OCI-LY1 (cell line): ENCODE results near the gene CREM.

Source experiments
- H2AFZ ChIP-seq: fragments of 200-600 bp; sonication (generic), shearing (Covaris generic); 2 replicates; pipeline ENCODE4 v1.6.0; 2014; ENCODE audit warnings: antibody characterized with exemption, mild to moderate bottlenecking, low read length
- H3F3A ChIP-seq: fragments of 200-600 bp; sonication (generic), shearing (Covaris generic); 2 replicates; pipeline ENCODE4 v1.6.0; 2014; ENCODE audit warnings: mild to moderate bottlenecking, antibody characterized with exemption, low read length, moderate library complexity; ENCODE audit not compliant: insufficient read depth
- H3K27ac ChIP-seq: fragments of 200-600 bp; sonication (generic); 2 replicates; pipeline ENCODE4 v1.5.1; 2014; ENCODE audit warnings: low read length, mixed run types, mild to moderate bottlenecking, low read depth; ENCODE audit not compliant: poor library complexity, severe bottlenecking
- H3K27me3 ChIP-seq: fragments of 200-600 bp; sonication (generic); 2 replicates; pipeline ENCODE4 v1.6.0; 2014; ENCODE audit warnings: antibody characterized with exemption, mild to moderate bottlenecking, low read length, moderate library complexity; ENCODE audit not compliant: insufficient read depth
- H3K36me3 ChIP-seq: fragments of 200-600 bp; sonication (generic); 2 replicates; pipeline ENCODE4 v1.6.1; 2014; ENCODE audit warnings: mild to moderate bottlenecking, antibody characterized with exemption, low read length, moderate library complexity, mixed read lengths; ENCODE audit not compliant: insufficient read depth
- H3K4me1 ChIP-seq: fragments of 200-600 bp; sonication (generic); 2 replicates; pipeline ENCODE4 v1.5.1; 2014; ENCODE audit warnings: mild to moderate bottlenecking, low read length, moderate library complexity; ENCODE audit not compliant: insufficient read depth, severe bottlenecking
- H3K4me2 ChIP-seq: fragments of 200-600 bp; sonication (generic), shearing (Covaris generic); 2 replicates; pipeline ENCODE4 v1.6.1; 2014; ENCODE audit warnings: low read length
- H3K4me3 ChIP-seq: fragments of 200-600 bp; sonication (generic); 2 replicates; pipeline ENCODE4 v1.5.1; 2014; ENCODE audit warnings: low read length, low read depth, mild to moderate bottlenecking, mixed read lengths; ENCODE audit not compliant: poor library complexity, severe bottlenecking
- H3K79me2 ChIP-seq: fragments of 200-600 bp; shearing (Covaris generic); 2 replicates; pipeline ENCODE4 v1.6.1; 2016; ENCODE audit warnings: mixed run types, low read length, mixed read lengths; ENCODE audit not compliant: insufficient read depth
- H3K9ac ChIP-seq: fragments of 200-600 bp; sonication (generic), shearing (Covaris generic); 2 replicates; pipeline ENCODE4 v1.6.1; 2014; ENCODE audit warnings: mild to moderate bottlenecking, low read length, mixed read lengths
- H3K9me2 ChIP-seq: fragments of 200-600 bp; sonication (generic), shearing (Covaris generic); 2 replicates; pipeline ENCODE4 v1.6.1; 2014; ENCODE audit warnings: low read depth, mild to moderate bottlenecking, low read length, mixed read lengths
- H3K9me3 ChIP-seq: fragments of 200-600 bp; shearing (Covaris generic); 2 replicates; pipeline ENCODE4 v1.6.1; 2014; ENCODE audit warnings: low read length, mixed read lengths
- H4K20me1 ChIP-seq: fragments of 200-600 bp; sonication (generic), shearing (Covaris generic); 2 replicates; pipeline ENCODE4 v1.6.0; 2016; ENCODE audit warnings: mild to moderate bottlenecking, low read length; ENCODE audit not compliant: insufficient read depth
- CTCF ChIP-seq: fragments of 200-600 bp; sonication (generic), shearing (Covaris generic); IDR thresholded peaks from 2 replicates; pipeline ENCODE4 v1.5.1; 2017; ENCODE audit warnings: mild to moderate bottlenecking, antibody characterized with exemption, low read length, moderate library complexity, mixed read lengths
- EZH2 ChIP-seq: fragments of 200-600 bp; sonication (generic), shearing (Covaris generic); IDR thresholded peaks from 2 replicates; pipeline ENCODE4 v1.8.0; 2017; ENCODE audit warnings: borderline replicate concordance, mixed run types, mild to moderate bottlenecking, antibody characterized with exemption, low read length, moderate library complexity, mixed read lengths

CREM gene

DNA sequence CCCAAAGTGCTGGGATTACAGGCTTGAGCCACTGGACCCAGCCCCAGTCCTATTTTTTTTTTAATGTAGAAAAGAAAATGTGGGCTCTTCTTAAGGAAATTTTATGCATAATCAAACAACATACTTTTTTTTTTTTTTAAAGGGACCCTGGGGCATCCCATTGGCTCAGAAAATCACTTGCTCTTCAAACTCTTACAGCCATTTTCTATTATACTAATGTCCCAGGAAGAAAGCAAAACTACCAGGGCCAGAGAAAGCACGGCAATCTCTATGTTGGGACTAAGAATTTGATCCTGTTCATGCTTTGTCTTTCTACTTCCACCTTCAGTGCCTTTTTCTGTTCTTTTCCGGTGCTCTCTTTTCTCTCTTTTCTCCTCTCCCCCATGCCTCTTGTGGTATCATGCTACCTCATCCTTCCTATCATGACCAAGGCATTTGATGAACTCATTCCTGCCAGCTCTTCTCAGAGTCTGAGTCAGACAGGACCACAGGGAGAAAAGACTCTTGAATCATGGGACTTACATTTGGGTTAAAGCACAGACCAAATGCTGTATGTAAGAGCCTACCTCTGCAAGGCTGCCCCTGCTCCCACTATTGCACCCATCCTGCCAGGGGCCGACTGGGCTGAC lies 133.2 kb downstream of the CREM start:
- H3K4me1 ChIP-seq = no peaks in the 10 kb centered on the region
- H3K4me3 ChIP-seq = no peak overlapping the region
- H3K27me3 ChIP-seq = no peaks in the 10 kb centered on the region
- no peak overlapping the region for H2AFZ ChIP-seq
- H3K9me2 ChIP-seq = no peaks in the 10 kb centered on the region
- no peaks in the 10 kb centered on the region for H3F3A ChIP-seq
- TF ChIP-seq CTCF (no peak), EZH2 (no peak)
- H3K4me2 ChIP-seq = no peak overlapping the region
- H4K20me1 ChIP-seq = no peaks in the 10 kb centered on the region
- H3K79me2 ChIP-seq = no peaks in the 10 kb centered on the region
- H3K27ac ChIP-seq = no peak overlapping the region
- H3K9ac ChIP-seq = no peak overlapping the region
- H3K36me3 ChIP-seq = no peaks in the 10 kb centered on the region
- 0 out of 2 replicates have a peak, but pooled peaks cover 3% of the 10 kb centered on the region for H3K9me3 ChIP-seq

GRCh38 chr10:35262436-35262835 lies 135.8 kb downstream of the CREM start:
- no peaks in the 10 kb centered on the region for H3K9me2 ChIP-seq
- H2AFZ ChIP-seq = no peak overlapping the region
- H3K79me2 ChIP-seq = no peaks in the 10 kb centered on the region
- H3K4me2 ChIP-seq = no peak overlapping the region
- 0 out of 2 replicates have a peak, but pooled peaks cover under 1% of the 10 kb centered on the region for H3K9me3 ChIP-seq
- H3K9ac ChIP-seq = no peak overlapping the region
- no peaks in the 10 kb centered on the region for H4K20me1 ChIP-seq
- TF ChIP-seq CTCF = no peak
- no peak for TF ChIP-seq EZH2
- H3K4me1 ChIP-seq = no peaks in the 10 kb centered on the region
- no peak overlapping the region for H3K27ac ChIP-seq
- H3F3A ChIP-seq = no peaks in the 10 kb centered on the region
- H3K4me3 ChIP-seq = no peak overlapping the region
- no peaks in the 10 kb centered on the region for H3K27me3 ChIP-seq
- no peaks in the 10 kb centered on the region for H3K36me3 ChIP-seq
